AG10803 (cell line): Measurements from ENCODE around the gene LRRTM1.

ENCODE experiments used
- DNase-seq: peaks from one replicate; pipeline ENCODE4 v3.0.0; 2010; ENCODE audit warnings: low read depth
- H3K4me3 ChIP-seq: 2 replicates; pipeline ENCODE4 v1.5.1; 2011; ENCODE audit warnings: mild to moderate bottlenecking, low read length, control low read depth
- TF ChIP-seq, protein P1 (sequence below): conservative IDR thresholded peaks from 2 replicates; pipeline ENCODE4 v1.5.1; 2011; ENCODE audit warnings: mild to moderate bottlenecking, low read length, control low read depth, inconsistent platforms

The LRRTM1 gene

DNA sequence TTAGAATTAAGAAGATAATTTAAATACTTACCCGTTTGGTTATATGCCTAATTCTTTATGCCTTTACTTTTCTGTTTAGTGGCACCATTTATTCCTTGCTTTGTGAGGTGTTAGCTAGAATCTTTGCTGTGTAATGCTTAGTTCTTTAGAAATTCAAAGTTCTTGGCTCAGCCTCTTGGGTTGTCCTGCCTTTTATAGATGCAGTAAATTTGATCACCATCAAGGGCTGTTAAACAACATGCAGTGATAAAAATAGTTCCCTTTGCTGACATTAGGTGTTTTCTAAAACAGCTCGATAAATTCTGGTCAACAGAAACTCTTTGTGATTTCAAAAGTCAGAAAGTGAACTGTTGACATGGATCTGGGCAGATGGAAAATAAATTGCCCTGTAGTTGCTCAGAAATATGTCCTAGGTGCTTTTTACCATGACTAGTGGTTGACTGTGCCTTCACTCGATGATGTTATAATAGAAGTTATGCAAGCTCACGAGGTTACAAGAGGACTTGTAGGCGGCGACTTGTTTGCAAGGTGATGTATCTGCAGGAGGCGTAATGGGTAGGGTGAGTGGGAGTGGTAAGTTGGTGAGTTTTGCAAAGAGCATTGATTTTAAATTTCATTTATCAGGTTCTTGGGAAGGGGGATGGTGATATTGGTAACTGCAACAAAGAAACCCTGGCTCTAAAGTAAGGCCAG, 52.1 kb downstream of the LRRTM1 start:
- DNase-seq = no peak
- no peak overlapping the region for H3K4me3 ChIP-seq
- TF ChIP-seq, protein P1, sequence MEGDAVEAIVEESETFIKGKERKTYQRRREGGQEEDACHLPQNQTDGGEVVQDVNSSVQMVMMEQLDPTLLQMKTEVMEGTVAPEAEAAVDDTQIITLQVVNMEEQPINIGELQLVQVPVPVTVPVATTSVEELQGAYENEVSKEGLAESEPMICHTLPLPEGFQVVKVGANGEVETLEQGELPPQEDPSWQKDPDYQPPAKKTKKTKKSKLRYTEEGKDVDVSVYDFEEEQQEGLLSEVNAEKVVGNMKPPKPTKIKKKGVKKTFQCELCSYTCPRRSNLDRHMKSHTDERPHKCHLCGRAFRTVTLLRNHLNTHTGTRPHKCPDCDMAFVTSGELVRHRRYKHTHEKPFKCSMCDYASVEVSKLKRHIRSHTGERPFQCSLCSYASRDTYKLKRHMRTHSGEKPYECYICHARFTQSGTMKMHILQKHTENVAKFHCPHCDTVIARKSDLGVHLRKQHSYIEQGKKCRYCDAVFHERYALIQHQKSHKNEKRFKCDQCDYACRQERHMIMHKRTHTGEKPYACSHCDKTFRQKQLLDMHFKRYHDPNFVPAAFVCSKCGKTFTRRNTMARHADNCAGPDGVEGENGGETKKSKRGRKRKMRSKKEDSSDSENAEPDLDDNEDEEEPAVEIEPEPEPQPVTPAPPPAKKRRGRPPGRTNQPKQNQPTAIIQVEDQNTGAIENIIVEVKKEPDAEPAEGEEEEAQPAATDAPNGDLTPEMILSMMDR = no peak
